Colonic mucosa (tissue), 4 donors: ENCODE results near the gene MCUR1. TPM values are rescaled to one million over a fixed set of nuclear protein-coding genes. Genes with fewer than 3 reads are reported as not detected.

ENCODE experiments used
- DNase-seq: peaks from one replicate; pipeline ENCODE4 v3.0.0-alpha.2; 2020
- H3K27ac ChIP-seq: fragments of 200-600 bp; one replicate; pipeline ENCODE4 v1.8.0; 2021
- H3K27me3 ChIP-seq: fragments of 200-600 bp; one replicate; pipeline ENCODE4 v1.8.0; 2021
- H3K36me3 ChIP-seq: fragments of 200-600 bp; one replicate; pipeline ENCODE4 v1.8.0; 2021
- H3K4me1 ChIP-seq: fragments of 200-600 bp; one replicate; pipeline ENCODE4 v1.8.0; 2021; ENCODE audit warnings: mild to moderate bottlenecking
- H3K4me3 ChIP-seq: fragments of 200-600 bp; one replicate; pipeline ENCODE4 v1.8.0; 2021
- H3K9ac ChIP-seq, 2 donors: one replicate each; pipeline ENCODE4 v1.7.0; 2013; ENCODE audit warnings: control low read depth in 2 of 2, low read depth in 2 of 2, low read length in 2 of 2
- H3K9me3 ChIP-seq: fragments of 200-600 bp; one replicate; pipeline ENCODE4 v1.8.0; 2021
- CTCF ChIP-seq: fragments of 200-600 bp; IDR thresholded peaks from one replicate; pipeline ENCODE4 v1.8.0; 2022; ENCODE audit warnings: antibody characterized with exemption, mild to moderate bottlenecking
- intact Hi-C: fragments of 100-400 bp; cut with DNase I; formaldehyde crosslinking; loops from one replicate; pipeline ENCODE4 v1.14.1; 2022
- total RNA-seq, 2 donors: library from RNA; stranded (reverse); fragmentation: NEBNext Ultra II Directional in 1 of 2; extraction: Animal tissue kit (Norgen Biotek cat#: 25700) in 1 of 2; gene quantifications; one replicate each; pipeline ENCODE4 v1.2.1, GENCODE V29; 2021
- donor health status: healthy.
- donor health status: DM: no; HTN: no; CAD: no.
- donor health status: DM: no; HTN: no; CAD: no.

Gene MCUR1
- total RNA-seq, 2 donors from 2014 or later = 32.1 to 32.9 TPM

GRCh38 chr6:13812359-13812642 lies 2.1 kb downstream of the MCUR1 start:
- no peak overlapping the region for H3K9ac ChIP-seq
- no peaks in the 10 kb centered on the region for H3K36me3 ChIP-seq
- peaks cover 14% of the 10 kb centered on the region for H3K4me1 ChIP-seq
- intact Hi-C loops = no loop called here
- H3K9me3 ChIP-seq = no peaks in the 10 kb centered on the region
- H3K4me3 ChIP-seq = no peak overlapping the region
- no peak for TF ChIP-seq CTCF
- no peak for DNase-seq
- H3K27ac ChIP-seq = peak overlapping the region; percentile 75
- no peaks in the 10 kb centered on the region for H3K27me3 ChIP-seq

- Histone ChIP-seq H3K36me3 (no peaks in the 10 kb centered on the region), H3K27me3 (no peaks in the 10 kb centered on the region), H3K4me1 (peaks cover 14% of the 10 kb centered on the region), H3K9ac (peak overlapping the region in 1 of 2 donors; percentile 65), H3K27ac (peak overlapping the region; percentile 75), H3K9me3 (no peaks in the 10 kb centered on the region), H3K4me3 (no peak overlapping the region)
- DNase-seq = peak; percentile 54
- intact Hi-C loops = no loop called here
- no peak for TF ChIP-seq CTCF
Observed at GRCh38 chr6:13811627-13812358, 2.6 kb downstream of the MCUR1 start.

GRCh38 chr6:13810688-13811446 lies 3.5 kb downstream of the MCUR1 start:
- no peak for TF ChIP-seq CTCF
- peaks cover 14% of the 10 kb centered on the region for H3K4me1 ChIP-seq
- no peaks in the 10 kb centered on the region for H3K27me3 ChIP-seq
- no peak overlapping the region for H3K4me3 ChIP-seq
- peak overlapping the region in 1 of 2 donors; percentile 65 for H3K9ac ChIP-seq
- intact Hi-C loops = no loop called here
- no peaks in the 10 kb centered on the region for H3K36me3 ChIP-seq
- H3K27ac ChIP-seq = peak overlapping the region; percentile 75
- H3K9me3 ChIP-seq = no peaks in the 10 kb centered on the region
- no peak for DNase-seq

GRCh38 chr6:13808801-13809200 lies 5.6 kb downstream of the MCUR1 start:
- Histone ChIP-seq H3K9ac (no peak overlapping the region), H3K27me3 (no peaks in the 10 kb centered on the region), H3K4me3 (no peak overlapping the region), H3K4me1 (peaks cover 14% of the 10 kb centered on the region), H3K27ac (no peak overlapping the region), H3K36me3 (no peaks in the 10 kb centered on the region), H3K9me3 (no peaks in the 10 kb centered on the region)
- intact Hi-C loops = no loop called here
- no peak for DNase-seq
- no peak for TF ChIP-seq CTCF

- no peaks in the 10 kb centered on the region for H3K27me3 ChIP-seq
Observed at GRCh38 chr6:13807696-13808095, 6.7 kb downstream of the MCUR1 start.

More at GRCh38 chr6:13807696-13808095, 6.7 kb downstream of the MCUR1 start:
- Histone ChIP-seq H3K9ac (no peak overlapping the region), H3K4me1 (peaks cover 7% of the 10 kb centered on the region), H3K36me3 (no peaks in the 10 kb centered on the region), H3K27ac (no peak overlapping the region), H3K9me3 (no peaks in the 10 kb centered on the region), H3K4me3 (no peak overlapping the region)
- intact Hi-C loops = no loop called here
- no peak for TF ChIP-seq CTCF
- no peak for DNase-seq
